Endothelial cell of umbilical vein (primary cell): Measurements from ENCODE around the gene NELFB. TPM values are rescaled to one million over a fixed set of nuclear protein-coding genes. Genes with fewer than 3 reads are reported as not detected.
A peak's percentile ranks its signal among the peaks of the same experiment; 100 is the strongest.

ENCODE experiments used
- BruUV-seq: library from RNA; stranded (reverse); fragments of 400-500 nt; replicated peaks from 2 replicates; lab custom pipeline; 2021; lab: Mats Ljungman, UMichigan
- CTCF ChIA-PET: fragments of 300-600, 350-600 bp; sonication (Branson Sonifier 250); formaldehyde crosslinking; loops from one replicate; lab custom pipeline; 2021; ENCODE audit warnings: antibody characterized with exemption, inconsistent platforms; lab: Charles Lee
- POLR2A ChIA-PET: fragments of 300-600, 350-600 bp; sonication (Branson Sonifier 250); formaldehyde crosslinking; loops from one replicate; lab custom pipeline; 2021; ENCODE audit warnings: antibody characterized with exemption, inconsistent platforms; lab: Charles Lee
- DNase-seq: peaks from one replicate; pipeline ENCODE4 v3.0.0-alpha.2; 2011; ENCODE audit warnings: low read depth, low spot score
- FAIRE-seq: peaks from 2 replicates; lab custom pipeline; 2011; peaks lifted over from hg19 to GRCh38; lab: Jason Lieb, UNC
- H2AFZ ChIP-seq: 2 replicates; pipeline ENCODE4 v1.6.0; 2012; ENCODE audit warnings: low read depth, low read length, control low read depth, inconsistent platforms
- H3K27ac ChIP-seq: 2 replicates; pipeline ENCODE4 v1.5.1; 2011; ENCODE audit warnings: low read depth, mild to moderate bottlenecking, control low read depth, low read length, moderate library complexity; ENCODE audit not compliant: insufficient read depth
- H3K27me3 ChIP-seq, 2 experiments: 2 replicates each; pipeline versions ENCODE4 v1.6.0 to v1.6.1; 2011; ENCODE audit warnings: low read length in 2 of 2, mixed read lengths in 1 of 2; ENCODE audit not compliant: control insufficient read depth in 2 of 2, insufficient read depth in 2 of 2
- H3K36me3 ChIP-seq, 2 experiments: 2 replicates in 1 of 2; 3 replicates in 1 of 2; pipeline ENCODE4 v1.5.1; 2011; ENCODE audit warnings: low read length in 2 of 2, mild to moderate bottlenecking in 1 of 2, moderate library complexity in 1 of 2; ENCODE audit not compliant: control insufficient read depth in 2 of 2, insufficient read depth in 2 of 2; ENCODE audit errors: extremely low read depth in 1 of 2
- H3K4me1 ChIP-seq: 3 replicates; pipeline ENCODE4 v1.5.1; 2011; ENCODE audit warnings: mild to moderate bottlenecking, low read length; ENCODE audit not compliant: control insufficient read depth, insufficient read depth; ENCODE audit errors: extremely low read depth
- H3K4me2 ChIP-seq: 2 replicates; pipeline ENCODE4 v1.6.1; 2011; ENCODE audit warnings: low read length, control low read depth, mixed read lengths; ENCODE audit not compliant: insufficient read depth
- H3K4me3 ChIP-seq, 3 experiments: fragments of 200-600 bp in 1 of 3; sonication (generic), shearing (Covaris generic) in 1 of 3; replicated peaks in 1 of 3; 2 replicates each; pipeline ENCODE4 v1.5.1; 2011 to 2016; ENCODE audit warnings: control low read depth in 3 of 3, low read length in 3 of 3, mild to moderate bottlenecking in 2 of 3, inconsistent platforms in 1 of 3, low read depth in 1 of 3, moderate library complexity in 1 of 3; ENCODE audit not compliant: insufficient read depth in 1 of 3
- H3K79me2 ChIP-seq: 2 replicates; pipeline ENCODE4 v1.6.0; 2012; ENCODE audit warnings: low read length, inconsistent platforms; ENCODE audit not compliant: control insufficient read depth, insufficient read depth
- H3K9ac ChIP-seq: replicated peaks from 2 replicates; pipeline ENCODE3; 2011; ENCODE audit warnings: low read length, control low read depth; ENCODE audit not compliant: insufficient read depth; ENCODE audit errors: extremely low read depth
- H3K9me1 ChIP-seq: replicated peaks from 3 replicates; pipeline ENCODE4 v1.6.0; 2011; ENCODE audit warnings: mild to moderate bottlenecking, low read length; ENCODE audit not compliant: control insufficient read depth, insufficient read depth; ENCODE audit errors: extremely low read depth
- H3K9me3 ChIP-seq: replicated peaks from 2 replicates; pipeline ENCODE4 v1.5.1; 2012; ENCODE audit warnings: low read length, inconsistent platforms; ENCODE audit not compliant: control insufficient read depth, insufficient read depth
- H4K20me1 ChIP-seq: replicated peaks from 2 replicates; pipeline ENCODE3; 2011; ENCODE audit warnings: mild to moderate bottlenecking, low read length; ENCODE audit not compliant: control insufficient read depth, insufficient read depth; ENCODE audit errors: extremely low read depth
- CTCF ChIP-seq, 2 donors: IDR thresholded peaks; 1 replicate in 1 of 2; 2 replicates in 1 of 2; pipeline ENCODE4 v1.5.1; 2011; ENCODE audit warnings: low read length in 2 of 2, mild to moderate bottlenecking in 2 of 2, moderate library complexity in 2 of 2, control low read depth in 1 of 2, inconsistent platforms in 1 of 2, low read depth in 1 of 2; ENCODE audit not compliant: insufficient read depth in 1 of 2; ENCODE audit errors: extremely low read depth in 1 of 2
- EZH2 ChIP-seq: IDR thresholded peaks from 2 replicates; pipeline ENCODE4 v1.6.1; 2012; ENCODE audit warnings: borderline replicate concordance, low read depth, mild to moderate bottlenecking, moderate library complexity, low read length, inconsistent platforms; ENCODE audit not compliant: severe bottlenecking
- MYC ChIP-seq: IDR thresholded peaks from one replicate; pipeline ENCODE4 v1.6.1; 2011; ENCODE audit warnings: mild to moderate bottlenecking, low read depth, low read length
- dilution Hi-C: fragments of 300-500 bp; cut with MboI; formaldehyde crosslinking; loops from one replicate; pipeline ENCODE4 v1.15.0; 2019; ENCODE audit warnings: low sequenced_read_pairs; ENCODE audit not compliant: extremely low pct_ligation_motif_present
- intact Hi-C: fragments of 100-400 bp; cut with micrococcal nuclease; formaldehyde crosslinking; loops from one replicate; pipeline ENCODE4 v1.10.0; 2022
- polyA plus RNA-seq, 4 experiments: library from polyadenylated mRNA; depleted of rRNA in 3 of 4; stranded (reverse) in 3 of 4; unstranded in 1 of 4; fragments of >200 nt; gene quantifications; 2 replicates each; pipeline versions ENCODE4 v1.2.1 to v1.2.3, GENCODE V29; 2011 to 2012; ENCODE audit warnings: missing spikeins in 1 of 4
- total RNA-seq: library from RNA; stranded (reverse); gene quantifications from 2 replicates; pipeline ENCODE4 v1.2.3, GENCODE V29; 2021

Gene NELFB
- total and polyA plus RNA-seq, 2 donors (not counting 3 experiments of a cell fraction or from before 2014, with no cell fraction given): 62.3 to 76.1 TPM

GRCh38 chr9:137304383-137305059 lies 49.4 kb downstream of the NELFB start:
- Histone ChIP-seq H2AFZ (no peak overlapping the region), H3K9me3 (no peaks in the 10 kb centered on the region), H3K27ac (peak overlapping the region; percentile 97), H3K4me3 (no peak overlapping the region), H3K27me3 (no peaks in the 10 kb centered on the region), H3K4me2 (no peak overlapping the region), H3K36me3 (no peaks in the 10 kb centered on the region), H4K20me1 (no peaks in the 10 kb centered on the region), H3K9ac (peak overlapping the region; percentile 58), H3K4me1 (peaks cover 43% of the 10 kb centered on the region), H3K9me1 (no peaks in the 10 kb centered on the region), H3K79me2 (peaks cover 21% of the 10 kb centered on the region)
- intact Hi-C loops (loop anchor here (1.0 to 2.0 kb wide), 4 partner anchors 8 to 34 kb away; no protein-coding TSS in a partner anchor), dilution Hi-C loops (no loop called here)
- DNase-seq: no peak
- TF ChIP-seq MYC (no peak), CTCF (IDR thresholded peaks at IDR 0.05; ENCODE audit: extremely low read depth in 1 of 2, insufficient read depth in 1 of 2, low read depth in 1 of 2, low read length in 2 of 2) (peak in 1 of 2 donors; percentile 45), EZH2 (no peak)
- BruUV-seq: no TSS peak
- FAIRE-seq: no peak
- ChIA-PET CTCF (interaction anchor here (0.9 to 3.0 kb wide), 6 partner anchors 8 to 118 kb away, joined by 3 to 24 read pairs (median 6); partner anchors contain the start of genes EXD3 and NOXA1), POLR2A (interaction anchor here (0.9 kb wide), 1 partner anchor 27 kb away, joined by 4 read pairs; the partner anchor contains the start of gene TOR4A)
